Spinal cord (tissue), 10 donors: ENCODE measurements around the gene MMD2. TPM values are rescaled to one million over a fixed set of nuclear protein-coding genes. Genes with fewer than 3 reads are reported as not detected.

Experiments used
- DNase-seq, 6 donors: peaks; one replicate each; pipeline versions ENCODE4 v3.0.0 to v3.0.0-alpha.2; 2013 to 2015; ENCODE audit warnings: low spot score in 6 of 6, low read depth in 4 of 6
- H3K27ac ChIP-seq: one replicate; pipeline ENCODE4 v1.5.1; 2013; ENCODE audit warnings: low read depth, low read length, control low read depth
- H3K27me3 ChIP-seq: one replicate; pipeline ENCODE4 v1.6.1; 2013; ENCODE audit warnings: low read length; ENCODE audit not compliant: control insufficient read depth, insufficient read depth
- H3K36me3 ChIP-seq: one replicate; pipeline ENCODE4 v1.6.1; 2013; ENCODE audit warnings: low read length; ENCODE audit not compliant: control insufficient read depth, insufficient read depth
- H3K4me1 ChIP-seq: one replicate; pipeline ENCODE4 v1.6.1; 2013; ENCODE audit warnings: low read length; ENCODE audit not compliant: control insufficient read depth, insufficient read depth
- H3K4me3 ChIP-seq: one replicate; pipeline ENCODE4 v1.5.1; 2013; ENCODE audit warnings: low read depth, low read length, control low read depth
- H3K9me3 ChIP-seq: one replicate; pipeline ENCODE4 v1.6.1; 2013; ENCODE audit warnings: low read length; ENCODE audit not compliant: control insufficient read depth, insufficient read depth
- WGBS: methylation state at CpG from one replicate; pipeline ENCODE4 v1.1.5; 2013; ENCODE audit warnings: missing lambda C conversion rate; ENCODE audit not compliant: insufficient coverage; 5-methylcytosine and 5-hydroxymethylcytosine counted together
- polyA plus RNA-seq, 2 donors: library from polyadenylated mRNA; unstranded; fragments of 120-200 nt; gene quantifications; one replicate each; pipeline ENCODE4 v1.2.1, GENCODE V29; 2013; ENCODE audit not compliant: insufficient read length in 2 of 2
- total RNA-seq, 2 donors: library from RNA; depleted of rRNA in 1 of 2; stranded (reverse); fragments of 120-200 nt in 1 of 2; fragments of >200 nt in 1 of 2; gene quantifications; one replicate each; pipeline versions ENCODE4 v1.2.3 to v1.2.4, GENCODE V29; 2013 to 2014
- donor health status: healthy.

The MMD2 gene
- total and polyA plus RNA-seq, 4 donors, result 7.1 to 58.2 (median 26.9) TPM

DNA sequence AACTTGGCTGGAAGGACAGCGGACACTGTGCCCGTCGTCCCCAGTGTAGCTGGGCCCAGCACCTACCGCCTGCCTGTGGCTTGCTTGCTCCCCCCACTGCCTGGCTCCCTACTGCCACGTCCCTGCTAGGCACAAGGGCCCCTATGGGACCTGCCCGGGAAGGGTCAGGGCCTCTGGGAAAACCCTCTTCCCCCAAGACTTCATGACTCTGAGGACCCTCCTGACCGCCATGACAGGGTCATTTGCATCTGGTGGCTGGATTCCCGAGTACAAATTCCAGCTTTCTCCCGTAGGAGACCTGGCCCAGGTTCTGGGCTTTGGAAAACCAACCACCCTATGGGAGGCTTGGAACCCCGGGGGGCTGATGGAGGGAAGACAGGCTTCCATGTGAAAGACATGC, 1.4 kb upstream of the MMD2 start:
- no peak overlapping the region for H3K27ac ChIP-seq
- H3K27me3 ChIP-seq, result no peaks in the 10 kb centered on the region
- WGBS, result 65% methylated on average over 6 of the region's 10 CpGs
- H3K36me3 ChIP-seq, result peaks cover 3% of the 10 kb centered on the region
- no peak overlapping the region for H3K4me3 ChIP-seq
- no peak for DNase-seq
- H3K9me3 ChIP-seq, result no peaks in the 10 kb centered on the region
- H3K4me1 ChIP-seq, result peaks cover 32% of the 10 kb centered on the region

DNA sequence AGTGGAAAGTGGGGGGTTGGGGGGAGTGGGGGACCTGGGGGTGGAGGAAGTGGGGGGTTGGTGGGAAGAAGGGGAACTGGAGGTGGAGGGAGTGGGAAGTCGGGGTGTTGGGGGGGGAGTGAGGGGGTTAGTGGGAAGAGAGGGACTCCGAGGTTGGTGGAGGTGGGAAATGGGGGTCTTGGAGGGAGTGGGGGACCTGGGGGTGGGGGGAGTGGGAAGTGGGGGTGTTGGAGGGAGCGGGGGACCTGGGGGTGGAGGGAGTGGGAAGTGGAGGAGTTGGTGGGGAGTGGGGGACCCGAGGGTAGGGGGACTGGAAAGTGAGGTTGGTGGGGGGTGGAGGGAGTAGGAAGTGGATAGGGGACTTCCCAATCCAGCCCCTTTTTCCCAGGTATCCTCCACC, 906 bp upstream of the MMD2 start:
- DNase-seq, result no peak
- no peaks in the 10 kb centered on the region for H3K27me3 ChIP-seq
- no peak overlapping the region for H3K27ac ChIP-seq
- peaks cover 3% of the 10 kb centered on the region for H3K36me3 ChIP-seq
- no peak overlapping the region for H3K4me3 ChIP-seq
- WGBS, result no CpG with 5 or more reads among the region's 4 CpGs
- peaks cover 32% of the 10 kb centered on the region for H3K4me1 ChIP-seq
- H3K9me3 ChIP-seq, result no peaks in the 10 kb centered on the region

- no peaks in the 10 kb centered on the region for H3K9me3 ChIP-seq
- peak overlapping the region; percentile 16 for H3K4me3 ChIP-seq
- no peaks in the 10 kb centered on the region for H3K27me3 ChIP-seq
- no peak for DNase-seq
- peaks cover 3% of the 10 kb centered on the region for H3K36me3 ChIP-seq
- WGBS, result 0% methylated on average over 5 of the region's 21 CpGs
- H3K27ac ChIP-seq, result no peak overlapping the region
- H3K4me1 ChIP-seq, result peaks cover 26% of the 10 kb centered on the region
Observed at GRCh38 chr7:4959306-4959705, 319 bp upstream of the MMD2 start.

GRCh38 chr7:4957847-4958476, 1.0 kb downstream of the MMD2 start:
- 0% methylated on average over 3 of the region's 13 CpGs for WGBS
- no peaks in the 10 kb centered on the region for H3K27me3 ChIP-seq
- DNase-seq, result peak in 1 of 6 donors; percentile 26
- H3K27ac ChIP-seq, result peak overlapping the region; percentile 73
- no peaks in the 10 kb centered on the region for H3K9me3 ChIP-seq
- H3K36me3 ChIP-seq, result peaks cover 6% of the 10 kb centered on the region
- H3K4me3 ChIP-seq, result peak overlapping the region; percentile 62
- peaks cover 22% of the 10 kb centered on the region for H3K4me1 ChIP-seq

DNA sequence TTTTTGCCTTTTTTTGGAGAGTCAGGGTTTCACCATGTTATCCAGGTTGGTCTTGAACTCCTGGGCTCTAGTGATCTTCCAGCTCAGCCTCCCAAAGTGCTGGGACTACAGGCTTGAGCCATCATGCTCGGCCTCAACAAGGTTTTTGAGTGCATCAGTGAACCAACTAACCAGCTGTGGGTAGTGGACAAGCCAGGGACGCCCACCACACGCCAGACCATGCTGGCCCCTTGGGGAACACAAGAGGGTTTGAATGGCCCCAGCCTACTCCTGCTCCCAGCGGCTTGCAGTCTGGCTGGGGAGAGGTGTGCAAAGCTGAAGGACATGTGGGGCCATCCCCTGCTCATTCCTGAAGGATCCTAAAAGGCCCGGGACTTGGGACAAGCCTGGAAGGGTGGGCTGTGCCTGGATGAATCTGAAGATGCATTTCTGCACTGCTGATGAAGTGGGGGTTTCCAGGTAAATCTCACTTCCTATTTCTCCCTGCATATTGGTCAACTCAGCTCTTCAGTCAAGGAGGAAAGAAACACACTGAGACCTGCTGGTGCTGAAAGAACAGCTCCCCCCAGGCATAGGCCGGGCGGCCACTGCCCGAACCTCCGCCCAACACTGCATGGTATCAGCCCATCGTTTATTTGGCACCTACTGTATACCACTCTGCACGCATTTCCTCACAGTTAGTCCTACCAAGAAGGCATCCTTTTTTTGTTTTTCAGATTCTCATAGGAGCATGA, 6.9 kb downstream of the MMD2 start:
- 50% methylated on average over 9 of the region's 11 CpGs for WGBS
- no peak for DNase-seq
- Histone ChIP-seq H3K27ac (no peak overlapping the region), H3K4me1 (peaks cover 20% of the 10 kb centered on the region), H3K9me3 (no peaks in the 10 kb centered on the region), H3K4me3 (no peak overlapping the region), H3K27me3 (no peaks in the 10 kb centered on the region), H3K36me3 (peaks cover 9% of the 10 kb centered on the region)

GRCh38 chr7:4951304-4951703, 7.7 kb downstream of the MMD2 start:
- Histone ChIP-seq H3K4me1 (peaks cover 16% of the 10 kb centered on the region), H3K36me3 (peaks cover 9% of the 10 kb centered on the region), H3K4me3 (no peak overlapping the region), H3K27me3 (no peaks in the 10 kb centered on the region), H3K27ac (no peak overlapping the region), H3K9me3 (no peaks in the 10 kb centered on the region)
- DNase-seq, result no peak
- WGBS, result 74% methylated on average over 5 of the region's 5 CpGs

GRCh38 chr7:4948402-4948801, 10.6 kb downstream of the MMD2 start:
- H3K27ac ChIP-seq, result no peak overlapping the region
- no CpG with 5 or more reads among the region's 7 CpGs for WGBS
- no peaks in the 10 kb centered on the region for H3K27me3 ChIP-seq
- peaks cover 21% of the 10 kb centered on the region for H3K4me1 ChIP-seq
- no peak for DNase-seq
- peaks cover 24% of the 10 kb centered on the region for H3K36me3 ChIP-seq
- no peaks in the 10 kb centered on the region for H3K9me3 ChIP-seq
- H3K4me3 ChIP-seq, result no peak overlapping the region

GRCh38 chr7:4945949-4946348, 13.0 kb downstream of the MMD2 start:
- no peak overlapping the region for H3K4me3 ChIP-seq
- DNase-seq, result no peak
- 98% methylated on average over 21 of the region's 26 CpGs for WGBS

DNA sequence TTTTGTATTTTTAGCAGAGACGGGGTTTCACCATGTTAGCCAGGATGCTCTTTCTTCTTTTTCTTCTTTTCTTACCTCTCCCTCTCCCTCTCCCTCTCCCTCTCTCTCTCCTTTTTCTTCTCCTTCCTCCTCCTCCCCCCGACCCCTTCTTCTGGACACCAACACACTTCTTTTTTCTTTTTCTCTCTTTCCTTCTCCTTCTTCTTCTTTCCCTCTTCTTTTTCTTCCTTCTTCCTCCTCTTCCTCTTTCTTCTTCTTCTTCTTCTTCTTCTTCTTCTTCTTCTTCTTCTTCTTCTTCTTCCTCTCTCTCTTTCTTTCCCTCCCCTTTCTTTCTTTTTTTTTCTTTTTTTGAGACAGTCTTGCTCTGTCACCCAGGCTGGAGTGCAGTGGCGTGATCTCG, 14.0 kb downstream of the MMD2 start:
- H3K9me3 ChIP-seq, result no peaks in the 10 kb centered on the region
- 77% methylated on average over 4 of the region's 4 CpGs for WGBS
- H3K36me3 ChIP-seq, result peaks cover 24% of the 10 kb centered on the region
- peaks cover 20% of the 10 kb centered on the region for H3K4me1 ChIP-seq
- no peak overlapping the region for H3K4me3 ChIP-seq
- no peak overlapping the region for H3K27ac ChIP-seq
- DNase-seq, result no peak
- no peaks in the 10 kb centered on the region for H3K27me3 ChIP-seq

More at GRCh38 chr7:4945949-4946348, 13.0 kb downstream of the MMD2 start:
- Histone ChIP-seq H3K4me1 (peaks cover 19% of the 10 kb centered on the region), H3K27me3 (no peaks in the 10 kb centered on the region), H3K36me3 (peaks cover 19% of the 10 kb centered on the region), H3K9me3 (no peaks in the 10 kb centered on the region), H3K27ac (no peak overlapping the region)

- no peak for DNase-seq
- WGBS, result 97% methylated on average over 10 of the region's 10 CpGs
- no peak overlapping the region for H3K27ac ChIP-seq
Observed at GRCh38 chr7:4943297-4943696, 15.7 kb downstream of the MMD2 start.

More at GRCh38 chr7:4943297-4943696, 15.7 kb downstream of the MMD2 start:
- no peaks in the 10 kb centered on the region for H3K9me3 ChIP-seq
- no peaks in the 10 kb centered on the region for H3K27me3 ChIP-seq
- peaks cover 27% of the 10 kb centered on the region for H3K36me3 ChIP-seq
- peaks cover 33% of the 10 kb centered on the region for H3K4me1 ChIP-seq
- no peak overlapping the region for H3K4me3 ChIP-seq
